ENCODE data around the gene EPB41.
"Not testable (repeated sequence)": the region's sequence is repeated elsewhere in the genome, so short reads cannot be mapped to it uniquely, and the experiment has no call there.

The EPB41 gene

DNA sequence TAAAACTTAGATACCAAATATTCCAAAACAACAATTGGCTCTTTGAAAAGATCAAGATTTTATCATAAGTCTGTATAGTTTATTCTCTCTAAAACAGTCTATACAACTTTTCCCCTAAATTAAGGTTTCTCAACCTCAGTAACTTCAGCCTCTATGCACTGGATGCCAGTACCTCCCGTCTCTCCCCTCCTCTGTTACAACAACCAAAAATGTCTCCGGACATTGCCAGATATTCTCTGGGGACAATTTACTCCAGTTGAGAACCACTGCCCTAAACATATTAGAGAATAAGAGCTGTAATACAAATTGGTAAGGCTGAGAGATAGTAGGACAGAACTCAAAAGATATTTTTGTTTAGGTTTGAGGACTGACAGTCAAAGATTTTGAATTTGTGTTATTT, 137.7 kb downstream of the EPB41 start:
- no peak for DNase-seq (ENCODE audit: low read depth in 2 of 2)

DNA sequence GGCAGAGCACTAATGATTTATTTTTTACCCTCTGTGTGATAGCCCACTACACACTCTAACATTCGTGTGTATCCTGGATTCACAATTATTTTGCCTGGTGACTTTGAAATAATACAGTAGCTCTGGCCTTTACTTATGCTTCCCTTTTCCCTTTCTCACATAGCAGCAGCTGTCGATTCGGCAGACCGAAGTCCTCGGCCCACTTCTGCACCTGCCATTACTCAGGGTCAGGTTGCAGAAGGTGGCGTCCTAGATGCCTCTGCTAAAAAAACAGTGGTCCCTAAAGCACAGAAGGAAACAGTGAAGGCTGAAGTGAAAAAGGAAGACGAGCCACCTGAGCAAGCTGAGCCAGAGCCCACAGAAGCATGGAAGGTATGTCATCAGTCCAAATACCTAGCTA, 138.6 kb downstream of the EPB41 start:
- no peak for DNase-seq (ENCODE audit: low read depth in 2 of 2)

DNA sequence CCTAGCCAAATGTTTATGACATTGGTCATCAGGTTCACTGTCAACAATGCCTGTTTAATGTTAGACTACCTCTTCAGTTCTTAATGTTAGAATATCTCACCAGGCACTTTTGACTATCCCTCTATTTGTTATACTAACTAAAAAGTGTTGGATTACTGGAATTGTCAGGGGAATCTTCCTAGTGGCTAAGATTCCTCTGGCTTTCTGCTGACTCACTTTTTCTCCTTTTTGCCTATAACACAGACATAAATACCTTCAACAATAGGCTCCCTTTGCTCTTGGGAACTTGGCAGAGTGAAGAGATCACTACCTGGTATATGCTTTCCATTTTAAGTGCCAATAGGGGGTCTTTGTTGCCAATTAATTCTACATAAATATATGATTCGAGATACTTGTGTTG, 140.8 kb downstream of the EPB41 start:
- no peak for DNase-seq (ENCODE audit: low read depth in 2 of 2)

DNA sequence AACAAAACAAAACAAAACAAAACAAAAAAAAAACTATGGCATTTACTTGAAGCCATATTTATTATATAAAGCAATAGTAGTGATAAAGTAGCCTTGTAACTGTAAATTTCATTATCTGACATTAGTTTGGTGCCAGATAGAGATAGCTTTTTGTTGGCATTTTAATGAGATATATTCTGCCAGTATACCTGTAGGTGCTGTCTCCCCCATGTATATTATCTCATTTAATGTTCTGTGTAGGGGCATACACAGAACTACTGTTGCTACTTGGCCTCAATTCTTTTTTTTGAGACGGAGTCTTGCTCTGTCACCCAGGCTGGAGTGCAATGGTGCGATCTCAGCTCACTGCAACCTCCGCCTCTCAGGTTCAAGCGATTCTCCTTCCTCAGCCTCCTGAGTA, 141.9 kb downstream of the EPB41 start:
- DNase-seq (ENCODE audit: low read depth in 2 of 2), result no peak

DNA sequence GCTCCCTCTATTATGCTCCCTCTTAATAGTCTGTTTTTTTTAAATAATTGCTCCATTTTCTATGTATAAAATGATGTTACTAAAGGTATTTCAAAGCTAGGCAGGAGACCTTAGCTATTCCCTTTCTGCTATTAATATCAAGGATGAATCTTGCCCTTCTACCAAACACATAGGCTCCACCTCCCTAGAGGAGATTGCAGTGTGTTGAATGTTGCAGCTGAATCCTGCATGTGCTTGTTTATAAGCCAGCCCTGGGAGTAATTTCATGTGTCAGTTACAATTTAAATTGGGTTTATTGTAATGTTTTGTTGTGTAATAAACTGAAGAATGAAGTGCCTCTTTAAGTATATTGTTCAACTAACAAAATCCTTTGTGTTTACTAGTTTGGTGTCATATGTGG, 143.3 kb downstream of the EPB41 start:
- no peak for DNase-seq (ENCODE audit: low read depth in 2 of 2)

DNA sequence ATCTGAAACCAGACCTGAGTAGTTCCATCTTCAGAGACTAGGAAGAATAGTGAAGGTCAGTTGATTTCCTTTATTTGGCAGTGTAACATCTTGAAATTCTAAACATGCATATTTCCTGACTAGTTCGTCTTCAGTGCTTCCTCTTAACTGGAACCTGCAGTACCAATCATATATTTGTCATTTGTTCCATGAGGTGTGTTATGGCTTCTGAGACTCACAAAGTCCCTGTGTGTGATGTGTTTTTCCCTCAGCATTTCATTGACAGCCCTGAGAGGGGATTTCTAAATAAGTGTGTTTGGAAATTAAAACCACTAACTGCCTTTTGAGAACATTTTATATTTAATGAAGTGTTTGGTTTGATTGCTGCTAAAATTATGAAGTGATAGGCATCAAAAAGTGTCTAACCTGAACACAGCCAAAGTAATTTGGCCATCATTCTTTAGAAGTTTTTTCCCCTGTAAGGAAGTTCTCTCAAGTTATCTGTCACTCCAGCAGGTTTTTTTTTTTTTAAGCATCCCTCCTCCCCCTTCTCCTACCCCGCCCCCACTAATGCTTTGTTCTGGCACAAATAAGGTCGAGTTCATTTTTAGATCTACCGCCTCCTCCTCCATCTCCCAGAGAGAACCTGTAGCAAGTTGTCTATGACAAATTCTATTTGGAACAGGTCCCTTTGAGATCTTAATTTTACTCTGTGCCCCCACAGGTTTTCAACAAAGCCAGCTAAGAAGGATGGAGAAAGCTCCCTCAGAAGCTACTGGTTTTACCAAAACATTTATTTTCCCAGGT, 148.0 kb downstream of the EPB41 start:
- peak in 1 of 2 experiments; percentile 27 for DNase-seq (ENCODE audit: low read depth in 2 of 2)

DNA sequence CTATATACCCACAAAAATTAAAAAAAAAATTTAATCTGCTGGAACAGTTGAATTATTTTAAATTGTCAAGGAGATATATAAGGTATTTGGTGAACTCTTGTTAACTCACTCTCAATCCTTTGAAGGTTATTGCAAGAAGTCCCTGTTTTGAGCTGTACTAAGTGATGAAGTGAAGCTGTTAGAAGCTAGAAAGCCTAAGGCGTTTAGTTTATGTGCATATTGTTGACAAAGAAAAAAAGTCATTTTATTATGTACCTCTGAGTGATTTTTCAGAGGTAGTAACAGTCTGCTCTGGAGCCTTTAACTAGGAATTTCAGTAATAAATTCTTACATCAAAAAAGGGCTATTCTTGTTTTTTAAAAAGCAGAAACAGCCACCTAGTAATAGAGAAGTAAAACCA, 149.7 kb downstream of the EPB41 start:
- no peak for DNase-seq (ENCODE audit: low read depth in 2 of 2)

DNA sequence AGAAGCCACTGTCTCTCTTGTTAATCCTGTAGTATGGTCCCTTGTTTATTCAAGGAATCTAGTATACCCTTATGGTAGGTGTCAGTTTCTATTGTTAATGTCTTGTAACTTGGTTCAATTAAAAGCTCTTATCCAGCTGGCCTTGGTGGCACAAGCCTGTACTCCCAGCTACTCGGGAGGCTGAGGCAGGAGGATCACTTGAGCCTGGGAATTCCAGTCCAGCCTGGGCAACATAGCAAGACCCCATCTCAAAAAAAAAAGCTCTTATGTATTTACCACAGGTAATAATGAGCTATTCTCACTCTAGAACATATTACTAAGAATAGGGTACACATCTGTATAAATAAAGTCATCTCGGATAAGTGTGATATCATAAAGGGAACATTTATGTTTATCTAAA, 162.8 kb downstream of the EPB41 start:
- DNase-seq (ENCODE audit: low read depth in 2 of 2), result no peak

DNA sequence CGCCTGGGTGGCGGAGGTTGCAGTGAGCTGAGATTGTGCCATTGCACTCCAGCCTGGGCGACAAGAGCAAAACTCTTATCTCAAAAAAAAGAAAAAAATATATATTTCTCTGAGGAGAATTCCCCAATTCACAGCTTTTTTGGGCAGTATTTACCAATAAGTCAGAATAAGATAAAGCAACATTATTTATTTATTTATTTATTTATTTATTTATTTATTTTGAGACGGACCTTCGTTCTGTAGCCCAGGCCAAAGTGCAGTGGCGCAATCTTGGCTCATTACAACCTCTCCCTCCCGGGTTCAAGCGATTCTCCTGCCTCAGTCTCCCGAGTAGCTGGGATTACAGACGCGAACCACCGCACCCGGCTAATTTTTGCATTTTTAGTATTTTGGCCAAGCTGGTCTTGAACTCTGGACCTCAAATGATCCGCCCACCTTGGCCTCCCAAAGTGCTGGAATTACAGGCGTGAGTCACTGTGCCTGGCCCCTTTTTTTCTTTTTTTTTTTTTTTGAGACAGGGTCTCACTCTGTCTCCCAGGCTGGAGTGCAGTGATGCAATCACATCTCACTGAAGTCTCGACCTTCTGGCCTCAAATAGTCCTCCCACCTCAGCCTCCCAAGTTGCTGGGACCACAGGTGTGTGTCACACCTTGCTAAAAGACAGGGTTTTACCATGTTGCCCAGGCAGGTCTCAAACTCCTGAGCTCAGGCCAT, 165.7 kb downstream of the EPB41 start:
- not testable (repeated sequence) for DNase-seq (ENCODE audit: low read depth in 2 of 2)

DNA sequence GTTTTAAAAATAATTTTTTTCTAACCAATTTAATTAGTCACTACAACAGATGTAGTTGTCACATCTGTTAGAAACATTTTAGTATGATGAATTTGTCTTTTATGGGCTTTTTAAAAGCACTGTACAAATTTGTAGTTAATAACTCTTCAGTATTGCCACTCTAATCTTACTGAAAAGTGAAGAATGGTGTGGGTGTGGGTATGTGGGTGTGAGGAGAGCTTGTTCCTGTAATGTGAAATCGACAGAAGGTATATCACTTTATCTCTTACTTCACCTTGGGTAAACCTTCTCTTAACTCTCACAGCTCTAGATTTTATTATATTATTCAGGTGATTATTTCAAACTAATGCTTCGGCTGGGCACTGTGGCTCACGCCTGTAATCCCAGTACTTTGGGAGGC, 166.8 kb downstream of the EPB41 start:
- DNase-seq (ENCODE audit: low read depth in 2 of 2), result no peak

DNA sequence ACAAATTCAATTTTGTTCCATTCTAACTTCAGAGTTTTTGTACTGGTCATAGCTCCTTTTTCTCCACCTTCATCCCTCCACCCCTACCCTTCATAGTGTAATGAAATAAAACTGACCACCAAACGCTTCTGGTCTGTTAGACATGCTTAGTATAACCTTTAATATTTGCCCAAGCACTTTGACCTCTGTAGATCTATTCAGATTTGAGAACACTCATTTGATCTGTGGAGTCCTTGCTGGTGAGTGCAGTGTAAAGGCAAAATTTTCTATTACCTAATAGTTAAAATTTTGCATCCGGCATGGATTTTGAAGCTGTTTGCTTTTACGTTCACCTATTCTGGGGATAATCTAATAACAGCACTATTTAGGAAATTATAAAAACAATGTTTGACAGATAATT, 168.2 kb downstream of the EPB41 start:
- no peak for DNase-seq (ENCODE audit: low read depth in 2 of 2)

DNA sequence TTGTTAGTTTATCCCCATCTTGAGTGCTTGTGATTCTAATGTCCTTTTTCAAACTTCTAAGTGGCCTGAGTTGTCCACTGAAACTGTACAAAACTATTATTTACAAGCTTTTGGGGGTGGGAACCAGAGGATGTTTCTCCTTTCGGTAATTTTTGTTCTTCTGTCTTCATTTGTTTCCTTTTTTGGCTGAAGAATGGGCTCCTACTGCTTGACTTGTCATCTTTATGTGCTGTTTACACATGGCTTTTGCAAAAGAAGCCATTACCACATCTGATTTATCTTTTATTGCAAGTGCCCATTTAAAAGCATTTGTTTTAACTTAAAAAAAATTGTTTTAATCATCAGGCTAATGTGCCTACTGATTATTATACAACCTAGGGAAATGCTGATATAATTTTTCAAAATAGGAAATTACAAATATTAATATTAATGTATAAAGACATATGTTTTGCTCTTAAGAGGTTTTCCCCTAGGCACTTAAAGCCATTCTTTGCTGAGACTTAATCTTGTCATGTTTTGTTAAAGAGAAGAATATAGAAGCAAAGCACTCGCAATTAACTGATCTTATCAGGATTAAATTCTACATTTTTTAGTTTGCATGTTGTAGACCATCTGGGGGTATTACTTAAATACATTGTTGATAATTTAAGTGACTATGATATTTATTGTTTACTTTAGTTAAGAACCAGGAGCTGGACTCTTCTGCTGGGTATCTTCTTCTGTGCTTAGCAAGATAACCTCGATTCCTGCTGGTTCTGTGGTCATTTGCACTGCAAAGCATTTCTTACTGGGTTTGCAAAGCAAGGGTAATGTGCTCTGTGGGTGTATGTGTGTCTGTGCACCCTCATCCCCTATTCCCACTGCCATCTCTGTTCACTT, 169.2 kb downstream of the EPB41 start:
- no peak for DNase-seq (ENCODE audit: low read depth in 2 of 2)

DNA sequence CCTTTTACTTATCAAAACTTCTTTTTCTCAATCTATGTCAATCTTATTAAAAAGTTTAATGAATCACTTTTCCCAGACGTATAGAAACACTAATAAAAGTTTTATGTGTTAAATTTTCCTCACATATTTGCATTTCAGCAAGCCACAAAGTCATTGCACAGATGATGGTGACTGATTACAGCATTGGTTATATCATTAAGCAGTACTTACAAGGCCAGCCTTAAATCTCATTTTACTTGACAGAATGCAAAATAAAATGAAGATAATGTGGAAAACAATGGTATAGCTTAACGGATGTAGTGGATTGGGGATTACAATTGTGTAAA, 169.8 kb downstream of the EPB41 start:
- DNase-seq (ENCODE audit: low read depth in 2 of 2), result no peak

DNA sequence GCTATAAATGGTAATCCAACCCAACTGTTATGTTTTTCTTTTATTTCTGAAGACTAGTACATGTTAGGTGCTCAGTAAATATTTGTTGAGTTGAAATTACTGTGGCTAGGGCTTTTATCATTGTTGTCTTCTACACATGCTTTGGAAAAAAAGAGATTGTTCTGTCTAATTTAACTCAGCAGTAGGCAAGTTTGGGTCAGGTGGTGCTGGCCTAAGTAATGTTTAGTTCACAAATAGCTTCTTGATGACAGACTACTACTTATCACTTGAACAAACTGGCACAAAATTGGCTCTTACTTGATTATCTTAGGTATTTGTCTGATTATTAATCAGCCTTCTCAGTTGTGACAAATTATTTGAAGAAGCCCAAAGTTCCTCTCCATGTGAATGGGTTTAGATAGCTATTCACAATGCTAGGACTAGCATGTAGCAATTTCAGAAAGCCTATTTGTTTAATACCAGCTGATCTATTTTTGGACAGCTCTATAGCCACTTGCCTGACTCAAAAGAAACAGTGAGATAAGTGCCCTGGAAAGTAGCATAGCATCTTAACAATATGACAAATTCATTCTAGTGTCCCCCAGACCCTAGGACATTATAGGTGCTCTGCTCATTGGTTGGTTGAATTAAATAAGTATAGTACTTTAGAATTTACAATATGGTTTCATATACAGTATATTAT, 176.7 kb downstream of the EPB41 start:
- DNase-seq (ENCODE audit: low read depth in 2 of 2), result no peak

DNA sequence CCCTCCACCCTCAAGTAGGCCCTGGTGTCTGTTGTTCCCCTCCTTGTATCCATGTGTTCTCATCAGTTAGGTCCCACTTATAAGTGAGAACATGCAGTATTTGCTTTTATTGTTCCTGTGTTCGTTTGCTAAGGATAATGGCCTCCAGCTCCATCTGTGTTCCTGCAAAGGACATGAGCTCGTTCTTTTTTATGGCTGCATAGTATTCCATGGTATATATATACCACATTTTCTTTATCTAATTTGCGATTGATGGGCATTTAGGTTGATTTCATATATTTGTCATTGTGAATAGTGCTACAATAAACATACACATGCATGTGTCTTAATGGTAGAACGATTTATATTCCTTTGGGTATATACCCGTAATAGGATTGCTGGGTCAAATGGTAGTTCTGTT, 178.3 kb downstream of the EPB41 start:
- not testable (repeated sequence) for DNase-seq (ENCODE audit: low read depth in 2 of 2)

DNA sequence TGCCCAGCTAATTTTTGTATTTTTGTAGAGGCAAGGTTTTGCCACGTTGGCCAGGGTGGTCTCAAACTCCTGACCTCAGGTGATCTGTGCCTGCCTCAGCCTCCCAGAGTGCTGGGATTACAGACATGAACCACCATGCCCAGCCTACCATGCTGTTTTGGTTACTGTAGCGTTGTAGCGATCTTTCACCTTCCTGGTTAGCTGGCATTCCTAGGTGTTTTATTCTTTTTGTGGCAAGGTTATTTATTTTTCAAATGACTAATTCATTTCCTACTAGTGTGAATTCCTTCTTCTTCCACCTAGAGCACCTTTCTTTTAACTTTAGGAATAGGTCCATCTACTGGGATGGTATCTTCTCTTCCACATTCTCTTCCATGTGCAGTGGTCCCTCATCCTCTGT, 180.1 kb downstream of the EPB41 start:
- no peak for DNase-seq (ENCODE audit: low read depth in 2 of 2)

DNA sequence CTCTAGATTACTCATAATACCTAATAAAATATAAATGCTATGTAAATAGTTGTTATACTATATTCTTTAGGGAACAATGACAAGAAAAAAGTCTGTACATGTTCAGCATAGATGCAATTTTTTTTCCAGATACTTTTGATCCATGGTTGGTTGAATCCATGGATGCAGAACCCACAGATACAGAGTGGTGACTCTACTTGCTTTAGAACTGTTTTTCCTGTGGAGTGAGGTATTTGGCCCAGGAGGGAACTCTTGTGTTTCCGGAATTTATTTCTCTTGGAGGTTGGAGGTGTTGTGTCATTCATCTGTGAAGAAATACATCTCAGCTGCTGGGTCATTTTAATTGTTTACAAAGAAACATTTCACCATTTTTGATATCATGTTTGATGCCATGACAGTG, 180.6 kb downstream of the EPB41 start:
- no peak for DNase-seq (ENCODE audit: low read depth in 2 of 2)

DNA sequence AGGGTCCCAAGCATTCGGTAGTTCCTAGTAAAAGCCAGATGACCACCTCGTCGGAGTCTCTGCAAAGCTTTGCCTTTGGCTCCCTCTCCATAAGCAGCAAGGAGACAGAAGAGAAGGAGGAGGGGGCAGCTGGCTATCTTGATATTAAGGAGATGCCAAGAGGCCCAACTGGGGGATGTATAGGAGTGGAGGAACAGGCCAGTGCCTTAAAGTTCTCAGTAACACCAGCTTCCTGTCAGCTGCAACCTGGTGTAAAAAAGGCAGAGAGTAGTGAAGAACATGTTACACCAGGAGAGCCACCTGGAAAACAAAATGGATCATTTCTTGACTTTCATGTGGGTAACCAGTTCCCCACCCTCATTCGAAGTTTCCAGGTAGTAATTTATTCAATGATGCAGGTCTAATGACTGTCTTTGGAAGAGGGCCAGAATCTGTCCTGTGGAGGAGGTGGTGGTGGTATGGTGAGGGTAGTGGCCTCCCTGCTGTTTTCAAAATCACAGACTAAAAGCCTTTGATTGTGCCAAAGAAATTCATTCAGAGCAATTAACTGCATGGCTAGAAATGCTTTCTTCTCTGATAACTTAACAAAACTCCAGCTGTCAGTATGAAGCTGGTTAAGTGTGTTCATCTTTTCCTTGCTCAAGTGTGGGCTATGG, 182.0 kb downstream of the EPB41 start:
- DNase-seq (ENCODE audit: low read depth in 2 of 2), result no peak

DNA sequence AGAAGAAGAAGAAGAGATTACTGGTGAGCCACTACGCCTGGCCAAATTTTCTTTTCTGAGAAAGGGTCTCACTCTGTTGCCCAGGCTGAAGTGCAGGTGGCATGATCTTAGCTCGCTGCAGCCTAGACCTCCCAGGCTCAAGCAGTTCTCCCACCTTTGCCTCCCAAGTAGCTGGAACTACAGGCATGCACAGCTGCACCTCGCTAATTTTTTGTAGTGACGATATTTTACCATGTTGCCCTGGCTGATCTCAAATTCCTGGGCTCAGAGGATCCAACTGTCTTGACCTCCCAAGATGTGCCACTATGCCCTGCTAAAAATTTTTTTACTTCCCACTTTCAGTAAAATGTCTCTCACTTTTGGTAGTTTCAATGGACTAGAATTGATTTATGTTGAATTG, 184.9 kb downstream of the EPB41 start:
- DNase-seq (ENCODE audit: low read depth in 2 of 2), result no peak

DNA sequence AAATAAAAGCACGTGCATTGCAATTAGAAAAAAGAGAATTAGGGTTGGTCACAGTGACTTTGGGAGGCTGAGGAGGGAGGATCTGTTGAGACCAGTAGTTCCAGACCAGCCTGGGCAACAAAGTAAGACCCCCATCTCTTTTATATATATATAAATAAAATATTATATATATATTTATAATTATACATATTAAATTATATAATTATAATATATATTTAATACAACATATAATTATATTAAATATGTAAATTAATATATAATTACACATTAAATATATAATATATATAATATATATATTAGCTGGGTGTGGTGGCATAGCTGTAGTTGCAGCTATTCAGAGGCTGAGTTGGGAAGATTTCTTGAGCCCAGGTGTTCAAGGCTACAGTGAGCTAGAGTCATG, 186.1 kb downstream of the EPB41 start:
- no peak for DNase-seq (ENCODE audit: low read depth in 2 of 2)

DNA sequence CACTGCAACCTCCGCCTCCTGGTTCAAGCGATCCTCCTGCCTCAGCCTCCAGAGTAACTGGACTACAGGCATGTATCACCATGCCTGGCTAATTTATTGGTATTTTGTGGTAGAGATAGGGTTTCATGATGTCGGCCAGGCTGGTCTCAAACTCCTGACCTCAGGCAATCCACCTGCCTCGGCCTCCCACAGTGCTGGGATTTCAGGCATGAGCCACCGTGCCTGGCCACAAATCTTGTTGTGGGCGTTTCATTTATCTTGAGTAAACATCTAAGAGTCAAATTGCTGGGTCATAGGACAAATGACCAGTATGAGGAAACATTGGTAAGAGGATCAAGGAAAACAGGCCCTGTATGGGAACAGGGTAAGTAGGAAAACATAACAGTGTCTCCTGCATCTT, 191.5 kb downstream of the EPB41 start:
- DNase-seq (ENCODE audit: low read depth in 2 of 2), result no peak

DNA sequence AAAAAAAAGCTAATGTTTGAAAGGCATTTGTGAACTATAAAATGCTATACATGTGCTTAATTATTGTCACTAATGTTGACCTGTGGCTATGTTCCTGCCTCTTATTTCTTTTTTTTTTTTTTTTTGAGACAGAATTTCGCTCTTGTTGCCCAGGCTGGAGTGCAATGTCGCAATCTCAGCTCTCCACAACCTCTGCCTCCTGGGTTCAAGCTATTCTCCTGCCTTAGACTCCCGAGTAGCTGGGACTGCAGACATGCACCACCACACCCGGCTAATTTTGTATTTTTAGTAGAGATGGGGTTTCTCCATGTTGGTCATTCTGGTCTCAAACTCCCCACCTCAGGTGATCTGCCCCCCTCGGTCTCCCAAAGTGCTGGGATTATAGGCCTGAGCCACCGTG, 193.7 kb downstream of the EPB41 start:
- not testable (repeated sequence) for DNase-seq (ENCODE audit: low read depth in 2 of 2)

Data from stimulated activated CD4-positive, alpha-beta T cell treated with anti-CD3 and anti-CD28 coated beads, Interleukin-12 subunit alpha, Interleukin-12 subunit beta, amount 100 ng/mL, for 24 hours (primary cell).